K562 (cell line): ENCODE measurements around the gene STEAP3. TPM values are rescaled to one million over a fixed set of nuclear protein-coding genes. Genes with fewer than 3 reads are reported as not detected.
A peak's percentile ranks its signal among the peaks of the same experiment; 100 is the strongest.

ENCODE experiments used
- DMBX1 ChIP-seq: fragments of 250-450 bp; sonication (Bioruptor Pico); IDR thresholded peaks from 2 replicates; pipeline ENCODE4 v1.8.0; 2022; ENCODE audit warnings: inconsistent platforms, mild to moderate bottlenecking, moderate library complexity, borderline replicate concordance
- ILK ChIP-seq: fragments of 450-650 bp; IDR thresholded peaks from 2 replicates; pipeline ENCODE4 v1.6.1; 2016; ENCODE audit warnings: missing genetic modification characterization, low read depth, mild to moderate bottlenecking, missing compliant biosample characterization, moderate library complexity, borderline replicate concordance
- KLF10 ChIP-seq: fragments of 250-450 bp; sonication (Bioruptor Pico); IDR thresholded peaks from 2 replicates; pipeline ENCODE4 v1.6.1; 2021; ENCODE audit warnings: matching md5 sums
- LCOR ChIP-seq: sonication (generic); formaldehyde crosslinking; IDR thresholded peaks from 2 replicates; pipeline ENCODE4 v1.8.0; 2022; ENCODE audit warnings: mild to moderate bottlenecking, missing genetic modification reagents
- NCOR1 ChIP-seq: fragments of 450-650 bp; IDR thresholded peaks from 2 replicates; pipeline ENCODE4 v1.6.1; 2016; ENCODE audit warnings: mild to moderate bottlenecking, moderate library complexity
- RBBP5 ChIP-seq: fragments of 200-600 bp; sonication (generic); IDR thresholded peaks from 2 replicates; pipeline ENCODE4 v1.6.1; 2012; ENCODE audit warnings: borderline replicate concordance, mild to moderate bottlenecking, low read length, control low read depth, inconsistent platforms; ENCODE audit not compliant: insufficient read depth, poor library complexity, severe bottlenecking
- SP2 ChIP-seq: IDR thresholded peaks from 2 replicates; pipeline ENCODE4 v1.6.1; 2011; ENCODE audit warnings: mild to moderate bottlenecking, low read depth, low read length, moderate library complexity; ENCODE audit not compliant: poor library complexity, severe bottlenecking; ENCODE audit errors: extremely low read depth
- TEAD2 ChIP-seq: fragments of 450-650 bp; IDR thresholded peaks from 2 replicates; pipeline ENCODE4 v1.6.1; 2016; ENCODE audit warnings: missing genetic modification characterization, control low read depth, missing compliant biosample characterization
- TEAD4 ChIP-seq, 2 experiments: sonication (generic) in 1 of 2; formaldehyde crosslinking in 1 of 2; IDR thresholded peaks; 2 replicates each; pipeline versions ENCODE4 v1.6.1 to v1.8.0; 2012 to 2022; ENCODE audit warnings: borderline replicate concordance in 1 of 2, inconsistent platforms in 1 of 2, low read length in 1 of 2, mild to moderate bottlenecking in 1 of 2, missing genetic modification reagents in 1 of 2
- polyA plus RNA-seq, 8 experiments: library from polyadenylated mRNA; depleted of rRNA in 4 of 8; stranded (reverse) in 5 of 8; unstranded in 3 of 8; fragments of >200 nt; fragmentation: Nextera tagmentation in 2 of 8; fragmentation: Illumina TruSeq in 1 of 8; extraction: Ambion mirVana in 2 of 8; extraction: Trizol in 1 of 8; gene quantifications; 2 replicates each; pipeline versions ENCODE4 v1.2.1 to v1.2.3, GENCODE V29; 2011 to 2014; ENCODE audit warnings: inconsistent platforms in 1 of 8, missing spikeins in 1 of 8
- total RNA-seq, 7 experiments: library from RNA; depleted of rRNA in 6 of 7; stranded (reverse); fragments of >200 nt in 6 of 7; fragmentation: Illumina TruSeq in 2 of 7; extraction: Trizol in 2 of 7; gene quantifications; 2 replicates each; pipeline versions ENCODE4 v1.2.1 to v1.2.3, GENCODE V29; 2011 to 2021; ENCODE audit warnings: low replicate concordance in 1 of 7
- TF ChIP-seq, protein P1 (sequence below): conservative IDR thresholded peaks from 2 replicates; pipeline ENCODE4 v1.6.1; 2011; ENCODE audit warnings: low read depth, mild to moderate bottlenecking, low read length; ENCODE audit not compliant: control insufficient read depth
- TF ChIP-seq, protein P2 (sequence below): fragments of 450-650 bp; IDR thresholded peaks from 2 replicates; pipeline ENCODE4 v1.6.1; 2017; ENCODE audit warnings: antibody characterized with exemption
- TF ChIP-seq, protein P3 (sequence below), 3 experiments: fragments of 200-800 bp in 1 of 3; fragments of 250-450 bp in 1 of 3; fragments of 450-650 bp in 1 of 3; sonication (Bioruptor Pico) in 1 of 3; sonication (Bioruptor generic) in 1 of 3; formaldehyde crosslinking in 1 of 3; IDR thresholded peaks; 2 replicates each; pipeline versions ENCODE4 v1.6.1 to v1.8.0; 2016 to 2022; ENCODE audit warnings: mild to moderate bottlenecking in 2 of 3, missing genetic modification characterization in 2 of 3, missing compliant biosample characterization in 1 of 3, moderate library complexity in 1 of 3
- TF ChIP-seq, protein P4 (sequence below): IDR thresholded peaks from 2 replicates; pipeline ENCODE4 v1.6.1; 2016; ENCODE audit warnings: missing genetic modification characterization, missing compliant biosample characterization
- TF ChIP-seq, protein P5 (sequence below): fragments of 250-450 bp; sonication (Bioruptor Pico); IDR thresholded peaks from 2 replicates; pipeline ENCODE4 v1.5.0; 2021

The STEAP3 gene
- total and polyA plus RNA-seq, 9 of the 15 experiments (the other 6 are each of a cell fraction or from before 2014, with no cell fraction given), result 1.8 to 31.6 (median 9.0) TPM

DNA sequence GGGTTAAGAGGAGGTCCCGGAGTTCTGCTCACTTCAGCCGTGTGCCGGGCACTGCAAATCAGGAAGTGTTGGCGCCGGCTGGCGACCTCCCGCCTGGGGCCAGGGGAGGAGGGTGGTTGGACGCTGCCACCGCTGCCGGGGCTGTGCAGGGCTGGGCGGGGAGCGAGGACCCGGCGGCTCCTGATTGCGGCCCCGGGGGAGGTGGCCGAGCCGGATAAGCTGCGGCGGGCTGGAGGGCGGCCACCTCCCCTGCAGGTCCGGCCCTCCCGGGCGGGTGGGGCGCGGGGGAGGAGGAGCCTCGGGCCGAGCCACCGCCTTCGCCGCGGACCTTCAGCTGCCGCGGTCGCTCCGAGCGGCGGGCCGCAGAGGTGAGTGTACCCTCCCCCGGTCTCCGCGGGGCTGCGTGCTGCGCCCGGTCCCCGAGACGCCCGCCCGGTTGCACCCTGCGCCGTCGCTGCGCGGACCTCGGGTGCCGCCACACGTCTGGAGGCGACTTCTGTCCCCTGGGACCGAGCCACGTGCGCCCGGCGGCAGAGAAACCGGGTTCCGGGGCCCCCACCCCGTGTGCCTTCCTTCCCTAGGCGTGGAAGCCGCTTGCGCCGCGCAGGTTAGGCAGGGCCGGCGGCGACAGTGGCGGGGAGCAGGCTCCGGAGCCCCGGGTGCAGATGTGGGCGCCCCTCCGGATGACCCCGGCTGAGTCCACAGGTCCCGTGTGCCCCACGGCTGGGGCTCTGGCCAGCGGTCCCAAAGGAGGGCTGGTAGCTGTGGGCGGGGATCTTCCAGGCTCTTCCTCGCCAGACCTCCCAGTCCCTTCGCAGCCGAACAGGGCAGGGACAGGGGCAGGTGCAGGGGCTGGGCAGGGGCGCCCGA, at the start of gene STEAP3 (continued):
- TF ChIP-seq, protein P1, sequence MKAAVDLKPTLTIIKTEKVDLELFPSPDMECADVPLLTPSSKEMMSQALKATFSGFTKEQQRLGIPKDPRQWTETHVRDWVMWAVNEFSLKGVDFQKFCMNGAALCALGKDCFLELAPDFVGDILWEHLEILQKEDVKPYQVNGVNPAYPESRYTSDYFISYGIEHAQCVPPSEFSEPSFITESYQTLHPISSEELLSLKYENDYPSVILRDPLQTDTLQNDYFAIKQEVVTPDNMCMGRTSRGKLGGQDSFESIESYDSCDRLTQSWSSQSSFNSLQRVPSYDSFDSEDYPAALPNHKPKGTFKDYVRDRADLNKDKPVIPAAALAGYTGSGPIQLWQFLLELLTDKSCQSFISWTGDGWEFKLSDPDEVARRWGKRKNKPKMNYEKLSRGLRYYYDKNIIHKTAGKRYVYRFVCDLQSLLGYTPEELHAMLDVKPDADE, result peak; percentile 56
- TF ChIP-seq LCOR (CRISPR knock-in tag), result peak; percentile 17; the same call in 1 of the 2 replicates
- TF ChIP-seq NCOR1, result peak; percentile 79
- TF ChIP-seq, protein P2, sequence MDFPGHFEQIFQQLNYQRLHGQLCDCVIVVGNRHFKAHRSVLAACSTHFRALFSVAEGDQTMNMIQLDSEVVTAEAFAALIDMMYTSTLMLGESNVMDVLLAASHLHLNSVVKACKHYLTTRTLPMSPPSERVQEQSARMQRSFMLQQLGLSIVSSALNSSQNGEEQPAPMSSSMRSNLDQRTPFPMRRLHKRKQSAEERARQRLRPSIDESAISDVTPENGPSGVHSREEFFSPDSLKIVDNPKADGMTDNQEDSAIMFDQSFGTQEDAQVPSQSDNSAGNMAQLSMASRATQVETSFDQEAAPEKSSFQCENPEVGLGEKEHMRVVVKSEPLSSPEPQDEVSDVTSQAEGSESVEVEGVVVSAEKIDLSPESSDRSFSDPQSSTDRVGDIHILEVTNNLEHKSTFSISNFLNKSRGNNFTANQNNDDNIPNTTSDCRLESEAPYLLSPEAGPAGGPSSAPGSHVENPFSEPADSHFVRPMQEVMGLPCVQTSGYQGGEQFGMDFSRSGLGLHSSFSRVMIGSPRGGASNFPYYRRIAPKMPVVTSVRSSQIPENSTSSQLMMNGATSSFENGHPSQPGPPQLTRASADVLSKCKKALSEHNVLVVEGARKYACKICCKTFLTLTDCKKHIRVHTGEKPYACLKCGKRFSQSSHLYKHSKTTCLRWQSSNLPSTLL, result no peak
- peak; percentile 43; the same call in 1 of the 2 replicates for TF ChIP-seq DMBX1 (CRISPR knock-in tag)
- no peak for TF ChIP-seq SP2
- TF ChIP-seq, protein P3, sequence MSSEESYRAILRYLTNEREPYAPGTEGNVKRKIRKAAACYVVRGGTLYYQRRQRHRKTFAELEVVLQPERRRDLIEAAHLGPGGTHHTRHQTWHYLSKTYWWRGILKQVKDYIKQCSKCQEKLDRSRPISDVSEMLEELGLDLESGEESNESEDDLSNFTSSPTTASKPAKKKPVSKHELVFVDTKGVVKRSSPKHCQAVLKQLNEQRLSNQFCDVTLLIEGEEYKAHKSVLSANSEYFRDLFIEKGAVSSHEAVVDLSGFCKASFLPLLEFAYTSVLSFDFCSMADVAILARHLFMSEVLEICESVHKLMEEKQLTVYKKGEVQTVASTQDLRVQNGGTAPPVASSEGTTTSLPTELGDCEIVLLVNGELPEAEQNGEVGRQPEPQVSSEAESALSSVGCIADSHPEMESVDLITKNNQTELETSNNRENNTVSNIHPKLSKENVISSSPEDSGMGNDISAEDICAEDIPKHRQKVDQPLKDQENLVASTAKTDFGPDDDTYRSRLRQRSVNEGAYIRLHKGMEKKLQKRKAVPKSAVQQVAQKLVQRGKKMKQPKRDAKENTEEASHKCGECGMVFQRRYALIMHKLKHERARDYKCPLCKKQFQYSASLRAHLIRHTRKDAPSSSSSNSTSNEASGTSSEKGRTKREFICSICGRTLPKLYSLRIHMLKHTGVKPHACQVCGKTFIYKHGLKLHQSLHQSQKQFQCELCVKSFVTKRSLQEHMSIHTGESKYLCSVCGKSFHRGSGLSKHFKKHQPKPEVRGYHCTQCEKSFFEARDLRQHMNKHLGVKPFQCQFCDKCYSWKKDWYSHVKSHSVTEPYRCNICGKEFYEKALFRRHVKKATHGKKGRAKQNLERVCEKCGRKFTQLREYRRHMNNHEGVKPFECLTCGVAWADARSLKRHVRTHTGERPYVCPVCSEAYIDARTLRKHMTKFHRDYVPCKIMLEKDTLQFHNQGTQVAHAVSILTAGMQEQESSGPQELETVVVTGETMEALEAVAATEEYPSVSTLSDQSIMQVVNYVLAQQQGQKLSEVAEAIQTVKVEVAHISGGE (CRISPR knock-in tag; IDR thresholded peaks at IDR 0.05), result peak in 1 of 3 experiments; percentile 66; a peak in 2 of 6 replicates
- TF ChIP-seq, protein P4, sequence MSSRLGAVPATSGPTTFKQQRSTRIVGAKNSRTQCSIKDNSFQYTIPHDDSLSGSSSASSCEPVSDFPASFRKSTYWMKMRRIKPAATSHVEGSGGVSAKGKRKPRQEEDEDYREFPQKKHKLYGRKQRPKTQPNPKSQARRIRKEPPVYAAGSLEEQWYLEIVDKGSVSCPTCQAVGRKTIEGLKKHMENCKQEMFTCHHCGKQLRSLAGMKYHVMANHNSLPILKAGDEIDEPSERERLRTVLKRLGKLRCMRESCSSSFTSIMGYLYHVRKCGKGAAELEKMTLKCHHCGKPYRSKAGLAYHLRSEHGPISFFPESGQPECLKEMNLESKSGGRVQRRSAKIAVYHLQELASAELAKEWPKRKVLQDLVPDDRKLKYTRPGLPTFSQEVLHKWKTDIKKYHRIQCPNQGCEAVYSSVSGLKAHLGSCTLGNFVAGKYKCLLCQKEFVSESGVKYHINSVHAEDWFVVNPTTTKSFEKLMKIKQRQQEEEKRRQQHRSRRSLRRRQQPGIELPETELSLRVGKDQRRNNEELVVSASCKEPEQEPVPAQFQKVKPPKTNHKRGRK (tag), result no peak
- no peak for TF ChIP-seq TEAD2 (tag)
- no peak for TF ChIP-seq ILK (tag)
- TF ChIP-seq RBBP5, result peak; percentile 66
- TF ChIP-seq KLF10 (CRISPR knock-in tag), result no peak
- TF ChIP-seq, protein P5, sequence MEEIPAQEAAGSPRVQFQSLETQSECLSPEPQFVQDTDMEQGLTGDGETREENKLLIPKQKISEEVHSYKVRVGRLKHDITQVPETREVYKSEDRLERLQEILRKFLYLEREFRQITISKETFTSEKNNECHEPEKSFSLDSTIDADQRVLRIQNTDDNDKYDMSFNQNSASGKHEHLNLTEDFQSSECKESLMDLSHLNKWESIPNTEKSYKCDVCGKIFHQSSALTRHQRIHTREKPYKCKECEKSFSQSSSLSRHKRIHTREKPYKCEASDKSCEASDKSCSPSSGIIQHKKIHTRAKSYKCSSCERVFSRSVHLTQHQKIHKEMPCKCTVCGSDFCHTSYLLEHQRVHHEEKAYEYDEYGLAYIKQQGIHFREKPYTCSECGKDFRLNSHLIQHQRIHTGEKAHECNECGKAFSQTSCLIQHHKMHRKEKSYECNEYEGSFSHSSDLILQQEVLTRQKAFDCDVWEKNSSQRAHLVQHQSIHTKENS (CRISPR knock-in tag), result no peak
- TF ChIP-seq TEAD4 (IDR thresholded peaks at IDR 0.05; ENCODE audit: low read length), result peak; percentile 34; the same call in 1 of the 2 replicates
- no peak for TF ChIP-seq TEAD4 (CRISPR knock-in tag; IDR thresholded peaks at IDR 0.05; ENCODE audit: borderline replicate concordance)
